GM18526 (cell line): Measurements from ENCODE around the gene BIN1.

ENCODE experiments used
- POLR2A ChIP-seq: IDR thresholded peaks from 3 replicates; pipeline ENCODE4 v1.6.1; 2011; ENCODE audit not compliant: insufficient read length; ENCODE audit errors: extremely low read depth

The BIN1 gene

DNA sequence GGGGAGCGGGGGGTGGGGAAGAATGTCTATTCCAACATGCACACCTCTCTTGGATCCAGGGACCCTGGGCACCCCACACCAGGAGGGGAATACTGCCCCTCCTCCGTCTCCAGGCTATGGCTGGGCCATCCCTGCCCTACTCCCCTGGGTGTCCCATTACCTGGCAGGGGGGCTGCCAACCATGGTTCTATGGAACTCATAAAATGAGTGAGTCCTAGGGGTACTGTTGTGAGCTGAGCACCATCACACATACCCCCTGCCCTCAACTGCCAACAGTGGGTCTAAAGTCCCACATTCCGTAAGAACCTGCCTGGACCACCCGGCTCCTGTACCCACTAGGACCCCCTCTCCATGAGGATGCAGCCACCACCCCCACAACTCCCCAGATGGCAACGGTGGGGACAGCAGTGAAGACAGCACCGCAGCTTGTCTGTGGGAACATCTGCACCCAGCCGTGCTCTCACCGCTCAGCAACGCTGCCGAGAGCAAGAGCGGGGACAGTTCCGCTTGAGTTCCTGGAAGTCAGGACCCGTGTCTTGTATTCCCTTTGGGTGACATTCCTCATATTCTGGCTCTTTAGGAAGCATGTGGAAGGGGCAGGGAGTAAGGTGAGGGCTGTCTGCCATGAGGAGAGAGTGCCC lies 41.5 kb downstream of the BIN1 start:
- TF ChIP-seq POLR2A: no peak

DNA sequence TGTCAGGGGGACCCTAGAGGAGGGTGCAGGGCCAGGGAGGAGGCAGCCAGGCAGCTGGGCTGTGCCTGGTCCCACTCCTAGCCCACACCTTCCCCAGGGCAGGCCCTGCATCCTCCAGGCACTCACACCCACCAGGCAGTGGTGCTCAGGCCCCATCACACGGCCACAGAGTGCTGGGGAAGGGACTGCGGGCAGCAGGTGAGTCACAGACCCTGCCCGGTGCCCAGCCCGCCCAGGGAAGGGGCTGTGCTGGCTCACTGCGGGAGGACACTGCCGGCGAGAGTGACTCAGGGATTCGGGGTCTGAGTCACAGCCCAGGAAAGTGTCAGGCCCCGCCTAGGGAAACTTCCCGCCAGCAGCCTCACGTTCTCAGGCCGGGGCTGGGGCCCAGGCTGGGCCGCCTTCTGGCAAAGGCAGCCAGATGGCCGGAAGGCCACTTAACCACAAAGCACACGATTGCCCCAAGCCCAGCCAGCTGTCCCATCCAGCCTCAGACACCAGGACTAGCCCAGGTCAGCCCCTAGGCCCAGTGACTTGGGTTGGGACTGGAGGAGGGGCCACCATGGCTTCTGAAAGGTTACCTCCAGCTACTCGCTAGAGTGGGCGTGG lies 42.2 kb downstream of the BIN1 start:
- TF ChIP-seq POLR2A: no peak

DNA sequence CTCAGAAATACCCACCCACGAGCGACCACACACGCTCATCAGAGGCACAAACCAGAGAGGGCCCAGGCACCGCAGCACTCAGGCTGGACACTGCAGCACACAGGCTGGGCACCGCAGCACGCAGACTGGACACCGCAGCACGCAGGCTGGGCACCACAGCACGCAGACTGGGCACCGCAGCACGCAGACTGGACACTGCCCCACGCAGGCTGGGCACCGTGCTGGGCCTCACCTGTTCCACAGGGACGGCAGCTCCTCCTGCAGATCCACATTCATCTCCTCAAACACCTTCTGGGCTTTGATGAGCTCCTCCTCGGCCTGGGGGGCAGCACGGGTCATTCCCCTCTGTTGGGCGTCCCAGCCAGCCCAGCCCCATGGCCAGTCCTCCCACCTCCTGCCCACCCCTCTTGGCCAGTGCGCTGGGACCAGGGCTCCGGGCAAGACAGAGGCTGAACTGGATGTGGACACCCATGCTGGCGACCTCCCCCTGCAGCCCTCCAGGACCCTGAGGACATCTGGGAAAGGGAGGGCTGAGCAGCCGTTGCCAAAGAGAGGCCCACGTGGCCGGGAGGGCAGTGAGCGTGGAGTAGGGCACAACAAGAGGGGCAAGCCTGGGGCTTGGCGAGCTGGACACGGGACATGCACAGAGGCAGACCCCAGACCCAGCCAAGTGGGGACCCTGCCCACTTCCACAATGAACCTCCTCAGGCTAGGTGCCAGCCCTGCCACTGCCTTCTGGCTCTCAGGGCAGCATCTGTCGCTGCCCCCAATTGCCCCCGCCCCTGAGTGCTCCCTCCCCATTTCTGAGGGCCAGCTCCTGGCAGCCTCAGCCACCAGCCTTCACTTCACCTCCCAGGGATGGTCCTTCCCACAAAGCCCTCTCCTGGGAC lies 43.0 kb downstream of the BIN1 start:
- no peak for TF ChIP-seq POLR2A

DNA sequence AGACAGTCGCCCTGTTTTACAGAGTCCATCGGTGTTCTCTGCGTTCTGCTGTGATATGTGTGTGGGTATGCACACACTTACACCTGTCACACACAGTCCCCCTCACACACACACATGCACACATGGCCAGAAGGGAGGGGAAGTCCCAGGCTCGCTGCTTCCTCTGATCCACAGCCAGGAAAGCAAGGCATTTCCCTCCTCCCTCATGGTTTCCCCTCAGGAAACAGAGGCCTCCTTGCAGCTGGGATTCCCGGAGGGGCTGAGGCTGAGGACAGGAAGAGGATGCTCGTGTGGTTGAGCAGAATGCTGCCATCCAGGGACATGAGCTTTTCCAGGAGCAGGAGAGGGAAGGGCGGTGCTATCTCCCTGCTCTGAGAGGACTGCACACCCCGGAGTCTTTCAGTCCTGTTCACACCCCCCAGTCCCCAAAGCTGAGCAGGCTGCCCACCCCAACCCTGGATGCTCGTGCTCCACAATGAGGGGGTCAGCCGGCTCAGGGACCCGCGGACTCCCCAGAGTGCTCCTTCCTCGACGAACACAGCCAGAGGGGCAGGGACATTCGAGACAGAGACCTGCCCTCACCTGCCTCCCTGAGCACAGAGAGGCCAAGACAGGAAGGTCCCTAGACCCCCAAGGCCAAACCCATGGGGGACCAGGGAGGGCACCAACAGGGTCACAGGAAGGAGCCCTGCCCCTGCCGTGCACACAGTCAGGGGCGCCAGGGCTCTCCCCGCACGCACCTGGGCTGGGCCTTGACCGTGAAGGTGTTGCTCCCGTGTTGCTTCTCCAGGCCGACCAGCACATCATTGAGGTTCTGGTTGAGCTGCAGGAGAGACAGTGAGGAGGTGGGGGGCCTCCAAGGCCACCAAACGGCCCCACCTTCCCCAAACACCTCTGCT lies 45.3 kb downstream of the BIN1 start:
- TF ChIP-seq POLR2A: no peak

DNA sequence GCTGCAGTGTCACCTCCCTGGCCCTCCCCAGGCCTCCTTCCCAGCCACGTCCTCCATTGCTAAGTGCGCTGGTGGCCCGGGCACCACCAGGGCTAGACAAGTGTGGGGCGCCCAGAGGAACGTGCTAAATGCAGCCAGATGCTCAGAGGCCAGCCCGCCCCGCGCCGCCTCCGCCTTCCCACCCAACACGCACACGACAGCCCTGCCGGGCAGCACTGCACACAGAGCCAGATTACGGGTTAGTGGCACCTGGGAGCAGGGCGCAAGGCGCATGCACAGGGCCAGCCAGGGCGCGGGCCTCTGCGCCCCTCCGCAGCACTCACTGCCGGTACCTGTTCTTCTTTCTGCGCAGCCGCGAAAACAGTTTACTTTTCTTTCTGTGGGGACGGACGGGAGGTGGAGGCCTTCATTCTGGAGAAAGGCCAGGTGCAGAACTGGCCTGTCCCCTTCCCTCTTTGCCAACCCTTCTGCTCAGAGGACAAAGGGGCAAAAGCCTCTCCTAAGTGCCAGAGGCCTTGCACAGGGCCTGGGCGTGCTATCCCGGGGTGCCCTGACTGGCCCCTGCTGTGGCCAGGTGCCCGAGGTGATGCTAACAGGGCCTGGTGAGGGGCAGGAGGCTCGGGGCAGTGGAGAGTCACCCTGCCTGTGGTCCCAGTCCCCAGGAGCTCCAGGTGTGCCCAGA lies 46.5 kb downstream of the BIN1 start:
- TF ChIP-seq POLR2A: no peak

DNA sequence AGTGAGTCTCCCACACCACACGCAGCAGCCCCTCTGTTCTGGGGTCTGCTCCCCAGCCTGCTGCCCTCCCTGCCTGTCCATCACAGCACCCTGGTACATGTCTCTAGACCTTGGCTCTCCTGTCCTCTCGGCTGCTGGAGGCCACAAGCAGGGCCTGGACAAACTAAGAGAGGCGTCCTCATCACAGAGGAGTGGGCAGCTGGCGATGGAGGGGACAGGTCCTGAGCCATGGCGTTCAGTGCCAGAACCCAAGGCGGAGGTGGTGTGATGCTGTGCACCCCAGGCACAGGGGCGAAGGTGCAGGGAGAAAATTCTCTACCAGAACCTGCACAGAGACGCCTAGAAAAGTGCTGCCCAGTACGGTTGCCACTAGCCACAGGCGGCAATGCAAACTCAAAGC lies 47.4 kb downstream of the BIN1 start:
- TF ChIP-seq POLR2A: no peak

DNA sequence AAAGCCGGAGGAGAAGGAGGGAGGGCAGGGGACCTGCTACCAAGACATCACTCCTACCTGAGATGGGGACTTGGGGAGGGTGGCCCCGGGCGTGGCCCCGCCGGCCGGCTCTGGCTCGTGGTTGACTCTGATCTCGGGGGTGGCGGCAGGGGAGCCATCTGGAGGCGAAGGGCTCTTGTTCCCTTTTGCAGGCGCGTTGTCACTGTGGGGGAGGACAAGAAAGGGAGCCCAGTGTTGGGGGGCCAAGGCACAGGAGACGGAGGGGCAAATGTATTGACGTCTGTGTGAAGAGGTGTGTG lies 48.1 kb downstream of the BIN1 start:
- TF ChIP-seq POLR2A: no peak

DNA sequence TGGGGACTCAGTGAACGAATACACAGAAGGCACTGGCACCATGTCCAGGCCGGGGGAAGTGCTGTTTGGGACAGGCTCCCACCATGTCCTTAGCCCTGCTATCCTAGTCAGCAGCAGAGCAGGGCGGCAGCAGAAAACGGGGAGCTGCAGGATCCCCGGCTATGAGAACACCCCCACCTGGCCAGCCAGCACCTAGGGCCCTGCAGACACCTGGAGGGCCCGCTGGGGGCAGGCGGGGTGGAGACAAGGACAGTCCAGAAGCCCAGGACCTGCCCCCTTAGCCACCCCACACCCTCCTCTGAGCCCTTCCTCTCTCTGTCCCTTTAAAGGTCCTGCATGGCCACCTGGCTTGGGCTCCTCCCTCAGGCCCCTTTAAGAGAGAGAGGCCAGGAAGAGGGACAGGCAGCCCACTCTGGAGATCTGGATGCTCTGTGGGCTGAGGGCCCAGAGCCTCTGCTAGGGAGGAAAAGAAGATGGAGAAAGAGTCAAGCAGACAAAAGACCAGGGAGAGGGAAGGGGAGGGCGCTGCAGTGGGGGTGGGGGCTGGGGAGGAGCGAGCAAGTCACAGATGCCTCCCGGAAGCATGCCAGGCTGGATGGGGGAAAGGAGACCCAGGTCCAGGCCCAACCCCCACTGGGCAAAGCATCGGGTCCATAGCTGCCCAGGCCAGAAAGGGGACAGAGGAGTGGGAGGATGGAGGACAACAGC lies 48.6 kb downstream of the BIN1 start:
- no peak for TF ChIP-seq POLR2A

DNA sequence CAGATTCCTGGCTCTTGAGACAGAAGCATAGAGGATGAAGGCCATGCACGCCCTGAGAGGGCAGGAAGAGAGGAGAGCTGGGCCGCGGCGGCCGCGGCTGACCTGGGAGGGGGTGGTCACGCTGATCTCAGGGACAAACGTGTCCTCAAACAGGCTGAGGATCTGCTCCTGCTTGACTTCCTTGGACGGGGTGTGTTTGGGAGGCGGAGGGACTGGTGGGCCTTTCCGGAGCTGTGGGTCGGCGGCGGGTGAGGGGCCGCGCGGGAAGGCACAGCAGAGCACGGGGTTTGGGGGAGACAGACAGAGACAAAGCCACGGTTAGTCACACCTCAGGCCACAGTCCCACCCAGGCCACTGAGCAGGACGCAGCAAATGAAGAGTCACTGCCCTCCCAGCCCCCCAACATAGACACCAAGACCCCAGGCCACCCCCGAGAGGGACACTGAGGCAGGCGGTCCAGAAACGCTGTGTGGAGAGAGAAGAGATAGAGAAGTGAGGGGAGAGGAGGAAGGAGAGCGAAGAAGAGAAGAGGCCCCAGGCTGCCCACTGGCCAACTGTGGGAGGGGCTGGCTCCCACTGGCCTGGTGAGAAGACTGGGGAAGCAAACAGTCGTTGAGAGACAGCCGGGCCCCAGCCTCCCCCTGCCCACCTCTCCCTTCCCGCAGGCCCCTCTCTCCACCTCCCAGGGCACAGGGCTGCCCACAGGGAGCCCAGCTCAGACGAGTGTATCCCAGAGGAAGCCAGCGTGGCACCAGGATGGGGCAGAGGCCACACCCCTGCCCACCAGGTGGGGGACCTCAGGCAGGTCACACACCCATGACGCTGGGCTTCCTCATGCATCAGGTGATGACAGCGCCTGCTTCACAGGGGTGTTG lies 49.3 kb downstream of the BIN1 start:
- TF ChIP-seq POLR2A: no peak

DNA sequence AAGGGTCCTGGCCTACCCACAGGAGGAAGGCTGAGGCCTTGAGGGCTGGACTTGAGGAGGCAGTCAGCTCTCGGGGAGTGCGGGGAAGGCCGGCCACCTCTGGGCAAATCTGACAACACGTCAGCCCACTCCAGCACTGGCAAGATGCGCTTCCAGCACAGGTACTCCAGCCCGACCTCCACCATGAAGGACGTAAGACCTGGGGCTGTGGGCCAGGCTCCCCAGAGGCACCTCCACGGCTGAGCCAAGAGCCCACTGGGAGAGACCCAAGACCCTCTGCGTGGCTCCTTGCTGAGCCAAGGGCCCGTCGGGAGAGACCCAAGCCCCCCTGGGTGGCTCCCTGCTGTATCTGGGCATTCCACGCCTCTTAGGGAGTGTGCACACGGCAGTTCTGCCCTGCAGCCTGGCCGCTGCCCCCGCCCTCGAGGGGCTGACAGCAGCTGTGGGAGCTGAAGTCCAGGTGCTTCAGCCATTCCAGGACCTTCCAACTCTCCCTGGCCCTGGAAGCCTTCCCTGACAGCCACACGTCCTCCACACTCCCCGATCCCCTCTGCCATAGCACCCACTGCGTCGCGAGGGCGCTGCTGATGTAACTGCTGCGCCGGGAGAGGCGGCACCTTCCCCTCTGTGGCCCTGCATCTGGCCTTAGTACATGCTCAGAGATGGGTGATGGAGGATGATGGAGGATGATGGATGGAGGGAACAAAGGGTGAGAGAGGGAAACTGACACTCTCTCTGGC lies 50.2 kb downstream of the BIN1 start:
- TF ChIP-seq POLR2A: no peak

DNA sequence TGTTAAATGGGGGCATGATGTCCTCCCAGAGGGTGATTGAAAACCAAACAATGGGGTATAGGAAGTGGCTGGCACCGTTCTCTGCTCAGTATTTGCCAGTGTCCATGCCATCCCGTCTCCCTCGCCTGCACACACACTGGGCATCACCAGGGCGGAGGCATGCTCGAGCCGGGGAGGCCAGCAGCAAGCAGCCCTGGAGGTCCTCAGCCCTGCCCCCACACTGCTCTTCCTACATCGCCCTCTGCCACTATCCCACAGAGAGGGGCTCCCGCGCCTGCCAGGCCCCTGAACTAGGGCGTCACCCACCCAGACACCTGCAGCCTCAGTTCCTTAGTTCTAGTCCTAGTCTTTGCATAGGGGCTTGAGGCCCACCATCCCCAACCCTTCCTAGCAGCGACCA lies 50.9 kb downstream of the BIN1 start:
- no peak for TF ChIP-seq POLR2A

DNA sequence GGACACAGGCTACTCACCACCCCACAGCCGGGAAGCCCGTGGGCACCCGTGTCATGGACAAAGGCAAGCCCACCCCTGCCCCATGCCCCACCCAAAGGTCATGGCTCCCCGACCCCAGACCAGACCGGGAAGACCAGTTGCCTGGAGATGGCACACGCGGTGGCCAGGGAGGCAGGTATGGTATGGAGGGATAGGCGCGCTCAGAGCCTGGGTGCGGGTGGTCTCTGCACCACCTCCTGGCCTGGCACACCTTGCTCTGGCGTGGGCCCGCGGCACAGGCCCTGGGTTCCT lies 51.2 kb downstream of the BIN1 start:
- TF ChIP-seq POLR2A: no peak
